Mesendoderm (in vitro differentiated cells): Measurements from ENCODE around the gene NADSYN1.

Experiments
- DNase-seq: peaks from one replicate; pipeline ENCODE4 v3.0.0; 2013
- H2AK5ac ChIP-seq: 2 replicates; pipeline ENCODE4 v1.6.1; 2013; ENCODE audit warnings: low read length, inconsistent platforms
- H2BK120ac ChIP-seq: 2 replicates; pipeline ENCODE4 v1.6.1; 2013; ENCODE audit warnings: low read depth, mild to moderate bottlenecking, low read length, moderate library complexity, mixed read lengths
- H2BK15ac ChIP-seq: replicated peaks from 2 replicates; pipeline ENCODE4 v1.6.1; 2013; ENCODE audit warnings: low read depth, mild to moderate bottlenecking, moderate library complexity
- H2BK5ac ChIP-seq: 2 replicates; pipeline ENCODE4 v1.6.1; 2013; ENCODE audit warnings: low read length, inconsistent platforms
- H3K18ac ChIP-seq: 2 replicates; pipeline ENCODE4 v1.6.1; 2013; ENCODE audit warnings: mild to moderate bottlenecking, low read length, mixed read lengths
- H3K23ac ChIP-seq: one replicate; pipeline ENCODE4 v1.6.1; 2013; ENCODE audit warnings: low read length
- H3K27ac ChIP-seq: 2 replicates; pipeline ENCODE4 v1.5.1; 2013; ENCODE audit warnings: low read depth, mild to moderate bottlenecking, inconsistent platforms, low read length, moderate library complexity
- H3K27me3 ChIP-seq: 2 replicates; pipeline ENCODE4 v1.6.1; 2013; ENCODE audit warnings: low read length, control low read depth, mild to moderate bottlenecking, inconsistent platforms; ENCODE audit not compliant: insufficient read depth, poor library complexity
- H3K36me3 ChIP-seq: 2 replicates; pipeline ENCODE4 v1.6.1; 2013; ENCODE audit warnings: low read length, inconsistent platforms; ENCODE audit not compliant: control insufficient read depth, insufficient read depth
- H3K4ac ChIP-seq: one replicate; pipeline ENCODE4 v1.6.1; 2013; ENCODE audit warnings: low read depth, mild to moderate bottlenecking, low read length, moderate library complexity
- H3K4me1 ChIP-seq: 2 replicates; pipeline ENCODE4 v1.6.1; 2013; ENCODE audit warnings: low read depth, low read length, inconsistent platforms; ENCODE audit not compliant: control insufficient read depth
- H3K4me2 ChIP-seq: 2 replicates; pipeline ENCODE4 v1.6.1; 2013; ENCODE audit warnings: low read length
- H3K4me3 ChIP-seq: 2 replicates; pipeline ENCODE4 v1.5.1; 2013; ENCODE audit warnings: mild to moderate bottlenecking, low read length
- H3K56ac ChIP-seq: one replicate; pipeline ENCODE4 v1.6.1; 2013; ENCODE audit warnings: low read length
- H3K79me1 ChIP-seq: 2 replicates; pipeline ENCODE4 v1.6.1; 2013; ENCODE audit warnings: low read length, inconsistent platforms
- H3K79me2 ChIP-seq: 2 replicates; pipeline ENCODE4 v1.6.1; 2013; ENCODE audit warnings: mild to moderate bottlenecking, low read length; ENCODE audit not compliant: control insufficient read depth, insufficient read depth
- H3K9ac ChIP-seq: 2 replicates; pipeline ENCODE4 v1.6.1; 2013; ENCODE audit warnings: low read length, inconsistent platforms
- H4K5ac ChIP-seq: one replicate; pipeline ENCODE4 v1.6.1; 2013; ENCODE audit warnings: low read length
- H4K8ac ChIP-seq: one replicate; pipeline ENCODE4 v1.6.1; 2013; ENCODE audit warnings: low read depth, mild to moderate bottlenecking, control low read depth, low read length, moderate library complexity
- WGBS: extraction: QIAGEN DNeasy Blood & Tissue Kit; methylation state at CpG from one replicate; pipeline ENCODE4 v1.1.7; 2013; ENCODE audit warnings: low lambda C conversion rate, missing lambda C conversion rate; ENCODE audit not compliant: insufficient coverage; ENCODE audit errors: extremely low coverage; 5-methylcytosine and 5-hydroxymethylcytosine counted together

Gene NADSYN1

GRCh38 chr11:71472941-71473792 lies 20.2 kb downstream of the NADSYN1 start:
- no peak overlapping the region for H3K4me2 ChIP-seq
- no peak overlapping the region for H2AK5ac ChIP-seq
- no peak overlapping the region for H2BK120ac ChIP-seq
- H3K23ac ChIP-seq, result no peak overlapping the region
- H3K56ac ChIP-seq, result no peak overlapping the region
- no peak overlapping the region for H4K8ac ChIP-seq
- H3K27me3 ChIP-seq, result no peaks in the 10 kb centered on the region
- H3K4me3 ChIP-seq, result no peak overlapping the region
- WGBS, result no CpG with 5 or more reads among the region's 33 CpGs
- H3K27ac ChIP-seq, result no peak overlapping the region
- no peak overlapping the region for H3K4ac ChIP-seq
- H3K36me3 ChIP-seq, result peaks cover 3% of the 10 kb centered on the region
- H3K9ac ChIP-seq, result no peak overlapping the region
- no peak overlapping the region for H4K5ac ChIP-seq
- H2BK15ac ChIP-seq, result no peak overlapping the region
- no peak overlapping the region for H3K18ac ChIP-seq
- H3K79me2 ChIP-seq, result no peaks in the 10 kb centered on the region
- peaks cover 2% of the 10 kb centered on the region for H3K4me1 ChIP-seq
- DNase-seq, result no peak
- no peaks in the 10 kb centered on the region for H3K79me1 ChIP-seq
- no peak overlapping the region for H2BK5ac ChIP-seq

GRCh38 chr11:71473793-71474080 lies 20.7 kb downstream of the NADSYN1 start:
- Histone ChIP-seq H3K27me3 (no peaks in the 10 kb centered on the region), H3K36me3 (peaks cover 3% of the 10 kb centered on the region), H3K4me3 (no peak overlapping the region), H3K27ac (no peak overlapping the region), H2BK15ac (no peak overlapping the region), H3K4me1 (peaks cover 2% of the 10 kb centered on the region), H3K56ac (no peak overlapping the region), H3K79me1 (no peaks in the 10 kb centered on the region), H3K79me2 (no peaks in the 10 kb centered on the region), H2AK5ac (no peak overlapping the region), H3K4ac (no peak overlapping the region), H3K18ac (no peak overlapping the region), H2BK120ac (no peak overlapping the region), H3K4me2 (no peak overlapping the region), H2BK5ac (no peak overlapping the region), H4K5ac (no peak overlapping the region), H3K9ac (no peak overlapping the region), H3K23ac (no peak overlapping the region), H4K8ac (no peak overlapping the region)
- DNase-seq, result no peak
- no CpG with 5 or more reads among the region's 14 CpGs for WGBS

GRCh38 chr11:71474141-71474770 lies 21.3 kb downstream of the NADSYN1 start:
- WGBS, result no CpG with 5 or more reads among the region's 27 CpGs
- Histone ChIP-seq H4K5ac (no peak overlapping the region), H3K4me1 (peaks cover 2% of the 10 kb centered on the region), H2BK15ac (no peak overlapping the region), H3K27ac (no peak overlapping the region), H3K27me3 (no peaks in the 10 kb centered on the region), H3K79me1 (no peaks in the 10 kb centered on the region), H3K18ac (no peak overlapping the region), H2BK120ac (no peak overlapping the region), H3K23ac (no peak overlapping the region), H2BK5ac (no peak overlapping the region), H3K79me2 (no peaks in the 10 kb centered on the region), H3K56ac (no peak overlapping the region), H3K4ac (no peak overlapping the region), H3K4me2 (no peak overlapping the region), H4K8ac (no peak overlapping the region), H3K9ac (no peak overlapping the region), H3K4me3 (no peak overlapping the region), H2AK5ac (no peak overlapping the region), H3K36me3 (peaks cover 4% of the 10 kb centered on the region)
- no peak for DNase-seq

- no CpG with 5 or more reads among the region's 26 CpGs for WGBS
Measured at GRCh38 chr11:71474771-71475483, 21.9 kb downstream of the NADSYN1 start.

GRCh38 chr11:71476031-71476430 lies 23.0 kb downstream of the NADSYN1 start:
- H3K9ac ChIP-seq, result no peak overlapping the region
- no peak overlapping the region for H3K4me3 ChIP-seq
- no peak overlapping the region for H3K4ac ChIP-seq
- no peak overlapping the region for H3K4me2 ChIP-seq
- peaks cover 6% of the 10 kb centered on the region for H3K36me3 ChIP-seq
- H3K27ac ChIP-seq, result no peak overlapping the region
- H4K5ac ChIP-seq, result no peak overlapping the region
- no peak overlapping the region for H2BK120ac ChIP-seq
- DNase-seq, result no peak
- no peak overlapping the region for H3K56ac ChIP-seq
- no peak overlapping the region for H2AK5ac ChIP-seq
- no peaks in the 10 kb centered on the region for H3K79me1 ChIP-seq
- H2BK5ac ChIP-seq, result no peak overlapping the region
- WGBS, result no CpG with 5 or more reads among the region's 21 CpGs
- H3K18ac ChIP-seq, result no peak overlapping the region
- no peak overlapping the region for H3K23ac ChIP-seq
- H3K79me2 ChIP-seq, result no peaks in the 10 kb centered on the region
- H3K4me1 ChIP-seq, result peaks cover 2% of the 10 kb centered on the region
- no peaks in the 10 kb centered on the region for H3K27me3 ChIP-seq
- H2BK15ac ChIP-seq, result no peak overlapping the region
- no peak overlapping the region for H4K8ac ChIP-seq

More at GRCh38 chr11:71474771-71475483, 21.9 kb downstream of the NADSYN1 start:
- Histone ChIP-seq H4K8ac (no peak overlapping the region), H2BK15ac (no peak overlapping the region), H3K27me3 (no peaks in the 10 kb centered on the region), H3K4me1 (peaks cover 2% of the 10 kb centered on the region), H2BK5ac (no peak overlapping the region), H3K27ac (no peak overlapping the region), H3K79me2 (no peaks in the 10 kb centered on the region), H3K9ac (no peak overlapping the region), H3K4ac (no peak overlapping the region), H3K4me2 (no peak overlapping the region), H2BK120ac (no peak overlapping the region), H3K36me3 (peaks cover 6% of the 10 kb centered on the region), H3K18ac (no peak overlapping the region), H3K23ac (no peak overlapping the region), H3K4me3 (no peak overlapping the region), H3K79me1 (no peaks in the 10 kb centered on the region), H4K5ac (no peak overlapping the region), H3K56ac (peak overlapping the region; percentile 17), H2AK5ac (no peak overlapping the region)
- no peak for DNase-seq
